Measurements from ENCODE around the gene VPS33A. TPM values are rescaled to one million over a fixed set of nuclear protein-coding genes. Genes with fewer than 3 reads are reported as not detected.

The VPS33A gene
- polyA plus RNA-seq, 2 of the 4 experiments (the other 2 are of a cell fraction) = 19.9 to 32.4 TPM

GRCh38 chr12:122235741-122236140 is 30.6 kb downstream of the VPS33A start:
- FAIRE-seq = no peak
- 94% methylated on average over 7 of the region's 7 CpGs for WGBS (ENCODE audit: missing lambda C conversion rate)
- no peak for ATAC-seq
- Histone ChIP-seq H3K9me3 (no peaks in the 10 kb centered on the region), H3K4me3 (no peak overlapping the region), H3K27ac (no peak overlapping the region), H3K4me2 (no peak overlapping the region), H3K4me1 (no peaks in the 10 kb centered on the region)
- ChIA-PET CTCF (interaction anchor here (0.6 to 1.3 kb wide), 3 partner anchors 9 to 45 kb away, joined by 3 to 4 read pairs (median 3); no protein-coding TSS in a partner anchor), POLR2A (interaction anchor here (2.4 kb wide), 1 partner anchor 9 kb away, joined by 8 read pairs; the partner anchor contains the start of gene DIABLO)
- TF ChIP-seq HDAC2 (IDR thresholded peaks at IDR 0.05) (no peak), MAFK (IDR thresholded peaks at IDR 0.05; ENCODE audit: partially characterized antibody) (no peak), SMC3 (IDR thresholded peaks at IDR 0.05) (no peak), BHLHE40 (IDR thresholded peaks at IDR 0.05; ENCODE audit: low read depth, low read length) (no peak)
- DNase-seq (ENCODE audit: low read depth in 1 of 2, low spot score in 1 of 2) = no peak

- no peak overlapping the region for H3K4me2 ChIP-seq
- ChIA-PET POLR2A (no interaction called here), CTCF (interaction anchor here (0.6 to 0.7 kb wide), 2 partner anchors 20 to 109 kb away, joined by 3 to 4 read pairs; no protein-coding TSS in a partner anchor)
- TF ChIP-seq ZSCAN20 (CRISPR knock-in tag; IDR thresholded peaks at IDR 0.05) (no peak), MAFK (IDR thresholded peaks at IDR 0.05; ENCODE audit: partially characterized antibody) (no peak), CBX8 (IDR thresholded peaks at IDR 0.05) (no peak)
- no peaks in the 10 kb centered on the region for H3K9me3 ChIP-seq
- no peak for FAIRE-seq
- H3K4me1 ChIP-seq = no peaks in the 10 kb centered on the region
- 89% methylated on average over 10 of the region's 10 CpGs for WGBS (ENCODE audit: missing lambda C conversion rate)
- no peak for ATAC-seq
- no peak overlapping the region for H3K4me3 ChIP-seq
- H3K27ac ChIP-seq = no peak overlapping the region
- DNase-seq (ENCODE audit: low read depth in 1 of 2, low spot score in 1 of 2) = no peak
Measured at GRCh38 chr12:122232691-122233090, 33.6 kb downstream of the VPS33A start.

- peaks cover 7% of the 10 kb centered on the region; the same call in 2 of the 3 replicates for H3K4me1 ChIP-seq
- ChIA-PET POLR2A (no interaction called here), CTCF (interaction anchor here (0.5 kb wide), 1 partner anchor 19 kb away, joined by 3 read pairs; no protein-coding TSS in a partner anchor)
- H3K4me3 ChIP-seq = no peak overlapping the region
- H3K9me3 ChIP-seq = no peaks in the 10 kb centered on the region
- TF ChIP-seq USF2 (IDR thresholded peaks at IDR 0.05) = no peak
- no peak for FAIRE-seq
- no peak for ATAC-seq
- 61% methylated on average over 6 of the region's 6 CpGs for WGBS (ENCODE audit: missing lambda C conversion rate)
- no peak for DNase-seq (ENCODE audit: low read depth in 1 of 2, low spot score in 1 of 2)
- H3K27ac ChIP-seq = no peak overlapping the region
- no peak overlapping the region for H3K4me2 ChIP-seq
Measured at GRCh38 chr12:122230798-122231197, 35.5 kb downstream of the VPS33A start.

- no peak for ATAC-seq
- ChIA-PET POLR2A (no interaction called here), CTCF (interaction anchor here (1.0 to 1.6 kb wide), 2 partner anchors 12 to 38 kb away, joined by 3 to 4 read pairs; no protein-coding TSS in a partner anchor)
- 81% methylated on average over 5 of the region's 5 CpGs for WGBS (ENCODE audit: missing lambda C conversion rate)
- H3K4me3 ChIP-seq = no peak overlapping the region
- FAIRE-seq = no peak
- TF ChIP-seq FOXS1 (CRISPR knock-in tag; IDR thresholded peaks at IDR 0.05) (no peak), HOXB5 (CRISPR knock-in tag; IDR thresholded peaks at IDR 0.05) (no peak), ESRRA (IDR thresholded peaks at IDR 0.05; ENCODE audit: borderline replicate concordance, low read length) (no peak), ZNF302 (CRISPR knock-in tag; IDR thresholded peaks at IDR 0.05) (no peak), RARB (CRISPR knock-in tag; IDR thresholded peaks at IDR 0.05) (no peak), MAFK (IDR thresholded peaks at IDR 0.05; ENCODE audit: partially characterized antibody) (no peak), FOSB (CRISPR knock-in tag; IDR thresholded peaks at IDR 0.05) (no peak), PHF8 (IDR thresholded peaks at IDR 0.05; ENCODE audit: borderline replicate concordance, low read depth) (no peak), ATOH8 (CRISPR knock-in tag; IDR thresholded peaks at IDR 0.05; ENCODE audit: low read depth) (no peak), GATA3 (IDR thresholded peaks at IDR 0.05; ENCODE audit: borderline replicate concordance) (no peak), ELK1 (IDR thresholded peaks at IDR 0.05; ENCODE audit: low read depth, low read length) (no peak), HOXA7 (CRISPR knock-in tag; IDR thresholded peaks at IDR 0.05) (no peak), CEBPB (IDR thresholded peaks at IDR 0.05) (no peak), PBX3 (IDR thresholded peaks at IDR 0.05) (no peak), POLR2AphosphoS2 (conservative IDR thresholded peaks at IDR 0.05; ENCODE audit: low read length) (no peak), RNF2 (IDR thresholded peaks at IDR 0.05; ENCODE audit: borderline replicate concordance, low read depth) (no peak)
- no peak overlapping the region for H3K4me2 ChIP-seq
- DNase-seq (ENCODE audit: low read depth in 1 of 2, low spot score in 1 of 2) = no peak
- H3K9me3 ChIP-seq = no peaks in the 10 kb centered on the region
- H3K27ac ChIP-seq = no peak overlapping the region
- H3K4me1 ChIP-seq = peaks cover 15% of the 10 kb centered on the region
Measured at GRCh38 chr12:122228092-122228491, 38.2 kb downstream of the VPS33A start.

All from A549 (cell line).